Stimulated activated CD8-positive, alpha-beta memory T cell treated with anti-CD3 and anti-CD28 coated beads, Interleukin-4, amount 100 ng/mL, for 48 hours (primary cell): ENCODE data around the gene DGKQ.
"Not testable (repeated sequence)": the region's sequence is repeated elsewhere in the genome, so short reads cannot be mapped to it uniquely, and the experiment has no call there.

Experiments
- DNase-seq: peaks from one replicate; pipeline ENCODE4 v3.0.0-alpha.2; 2020

Gene DGKQ

GRCh38 chr4:1009542-1010394 is 36.4 kb upstream of the DGKQ start:
- peak; percentile 81 for DNase-seq

- DNase-seq = peak; percentile 41
These were observed 35.6 kb upstream of the DGKQ start for GRCh38 chr4:1008840-1009541.

- DNase-seq = no peak
These were observed 33.5 kb upstream of the DGKQ start for GRCh38 chr4:1006856-1007255.

- DNase-seq = no peak
These were observed 31.5 kb upstream of the DGKQ start for GRCh38 chr4:1004557-1005485.

GRCh38 chr4:1004071-1004418 is 30.7 kb upstream of the DGKQ start:
- no peak for DNase-seq

GRCh38 chr4:1003271-1004070 is 30.1 kb upstream of the DGKQ start:
- no peak for DNase-seq

- DNase-seq = no peak
These were observed 29.4 kb upstream of the DGKQ start for GRCh38 chr4:1002631-1003251.

GRCh38 chr4:1002131-1002630 is 28.8 kb upstream of the DGKQ start:
- no peak for DNase-seq

GRCh38 chr4:1001561-1002130 is 28.3 kb upstream of the DGKQ start:
- no peak for DNase-seq

GRCh38 chr4:1000686-1001260 is 27.4 kb upstream of the DGKQ start:
- no peak for DNase-seq

GRCh38 chr4:999882-1000425 is 26.6 kb upstream of the DGKQ start:
- no peak for DNase-seq

- not testable (repeated sequence) for DNase-seq
These were observed 26.0 kb upstream of the DGKQ start for GRCh38 chr4:999240-999863.

- DNase-seq = no peak
These were observed 24.8 kb upstream of the DGKQ start for GRCh38 chr4:998096-998691.

- no peak for DNase-seq
These were observed 24.2 kb upstream of the DGKQ start for GRCh38 chr4:997375-998071.

- DNase-seq = no peak
These were observed 23.6 kb upstream of the DGKQ start for GRCh38 chr4:996997-997374.

- DNase-seq = no peak
These were observed 22.9 kb upstream of the DGKQ start for GRCh38 chr4:996030-996996.

- DNase-seq = no peak
These were observed 22.1 kb upstream of the DGKQ start for GRCh38 chr4:995311-996026.
